Lung (tissue), 12 donors: ENCODE results near the gene HS3ST2. TPM values are rescaled to one million over a fixed set of nuclear protein-coding genes. Genes with fewer than 3 reads are reported as not detected.

Source experiments
- ATAC-seq: fragments of 200-7000 bp; cut with Tn5 transposase; one replicate; pipeline ENCODE4 v1.9.1; 2020; ENCODE audit warnings: moderate number of reproducible peaks; ENCODE audit not compliant: insufficient read depth, low FRiP score
- DNase-seq, 3 donors: peaks; one replicate each; pipeline ENCODE4 v3.0.0-alpha.2; 2013 to 2017
- H3K27ac ChIP-seq, 2 donors: one replicate each; pipeline ENCODE4 v1.5.1; 2013; ENCODE audit warnings: mild to moderate bottlenecking in 2 of 2, moderate library complexity in 2 of 2, control low read depth in 1 of 2, inconsistent platforms in 1 of 2, low read depth in 1 of 2, low read length in 1 of 2
- H3K27me3 ChIP-seq, 3 donors: one replicate each; pipeline ENCODE4 v1.5.1; 2013; ENCODE audit warnings: low read length in 2 of 3; ENCODE audit not compliant: control insufficient read depth in 3 of 3, insufficient read depth in 3 of 3
- H3K36me3 ChIP-seq, 4 donors: one replicate each; pipeline ENCODE4 v1.5.1; 2013; ENCODE audit warnings: low read length in 4 of 4, mild to moderate bottlenecking in 1 of 4, moderate library complexity in 1 of 4; ENCODE audit not compliant: control insufficient read depth in 4 of 4, insufficient read depth in 4 of 4
- H3K4me1 ChIP-seq, 5 donors: one replicate each; pipeline ENCODE4 v1.5.1; 2013; ENCODE audit warnings: low read length in 5 of 5, mild to moderate bottlenecking in 2 of 5, moderate library complexity in 1 of 5; ENCODE audit not compliant: control insufficient read depth in 5 of 5, insufficient read depth in 5 of 5
- H3K4me3 ChIP-seq: one replicate; pipeline ENCODE4 v1.5.1; 2013; ENCODE audit warnings: mild to moderate bottlenecking, control low read depth, moderate library complexity
- H3K9ac ChIP-seq, 2 donors: one replicate each; pipeline ENCODE4 v1.5.1; 2013; ENCODE audit warnings: low read length in 2 of 2, control low read depth in 1 of 2; ENCODE audit not compliant: insufficient read depth in 1 of 2
- H3K9me3 ChIP-seq, 4 donors: one replicate each; pipeline ENCODE4 v1.5.1; 2013; ENCODE audit warnings: low read length in 3 of 4, mild to moderate bottlenecking in 1 of 4, moderate library complexity in 1 of 4; ENCODE audit not compliant: control insufficient read depth in 4 of 4, insufficient read depth in 3 of 4
- WGBS, 2 donors: extraction: QIAGEN DNeasy Blood & Tissue Kit; methylation state at CpG; one replicate each; pipeline ENCODE4 v1.1.7; 2013; 5-methylcytosine and 5-hydroxymethylcytosine counted together
- polyA plus RNA-seq, 2 donors: library from polyadenylated mRNA; stranded (reverse); fragments of 200-250 nt; gene quantifications; one replicate each; pipeline ENCODE4 v1.2.1, GENCODE V29; 2013
- total RNA-seq, 2 donors: library from RNA; depleted of rRNA in 1 of 2; stranded (reverse); fragments of >200 nt in 1 of 2; gene quantifications; one replicate each; pipeline ENCODE4 v1.2.1, GENCODE V29; 2014 to 2021
- TF ChIP-seq, protein P1 (sequence below): IDR thresholded peaks from 2 replicates; pipeline ENCODE4 v1.5.1; 2012; ENCODE audit warnings: mild to moderate bottlenecking; ENCODE audit errors: control extremely low read depth, extremely low read depth
- donor health status: control.
- donor health status: control.
- donor health status: Bipolar disorder and iron deficiency.
- donor health status: healthy.
- donor health status: DM: yes; HTN: yes; CAD: no.

HS3ST2 gene
- total and polyA plus RNA-seq, 4 donors: 0.31 to 5.6 (median 1.3) TPM

DNA sequence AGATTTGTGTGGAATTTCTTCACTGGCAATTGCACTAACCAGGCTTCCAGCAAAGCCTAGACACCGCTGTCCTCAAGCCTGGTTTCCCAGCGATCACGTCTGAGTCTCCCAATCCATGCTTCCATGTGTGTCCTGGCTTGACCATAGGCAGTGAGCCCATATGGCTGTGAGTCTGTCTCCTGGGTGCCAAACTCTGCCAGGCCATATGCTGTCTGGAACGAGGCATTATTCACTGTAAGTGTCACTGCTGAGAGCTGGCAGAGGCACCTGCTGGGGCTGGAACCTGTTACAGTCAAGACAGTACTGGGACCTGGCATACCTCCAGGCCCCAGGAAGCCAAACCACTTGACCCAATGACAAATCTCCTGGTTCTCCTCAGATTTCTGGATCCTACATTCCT, 60.4 kb downstream of the HS3ST2 start:
- ATAC-seq: no peak
- TF ChIP-seq, protein P1, sequence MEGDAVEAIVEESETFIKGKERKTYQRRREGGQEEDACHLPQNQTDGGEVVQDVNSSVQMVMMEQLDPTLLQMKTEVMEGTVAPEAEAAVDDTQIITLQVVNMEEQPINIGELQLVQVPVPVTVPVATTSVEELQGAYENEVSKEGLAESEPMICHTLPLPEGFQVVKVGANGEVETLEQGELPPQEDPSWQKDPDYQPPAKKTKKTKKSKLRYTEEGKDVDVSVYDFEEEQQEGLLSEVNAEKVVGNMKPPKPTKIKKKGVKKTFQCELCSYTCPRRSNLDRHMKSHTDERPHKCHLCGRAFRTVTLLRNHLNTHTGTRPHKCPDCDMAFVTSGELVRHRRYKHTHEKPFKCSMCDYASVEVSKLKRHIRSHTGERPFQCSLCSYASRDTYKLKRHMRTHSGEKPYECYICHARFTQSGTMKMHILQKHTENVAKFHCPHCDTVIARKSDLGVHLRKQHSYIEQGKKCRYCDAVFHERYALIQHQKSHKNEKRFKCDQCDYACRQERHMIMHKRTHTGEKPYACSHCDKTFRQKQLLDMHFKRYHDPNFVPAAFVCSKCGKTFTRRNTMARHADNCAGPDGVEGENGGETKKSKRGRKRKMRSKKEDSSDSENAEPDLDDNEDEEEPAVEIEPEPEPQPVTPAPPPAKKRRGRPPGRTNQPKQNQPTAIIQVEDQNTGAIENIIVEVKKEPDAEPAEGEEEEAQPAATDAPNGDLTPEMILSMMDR: no peak
- no peak for DNase-seq
- Histone ChIP-seq H3K9ac (no peak overlapping the region), H3K27ac (no peak overlapping the region), H3K4me1 (no peaks in the 10 kb centered on the region), H3K9me3 (peaks cover 0 to 4% (median 0%) of the 10 kb centered on the region in 4 donors), H3K4me3 (no peak overlapping the region), H3K36me3 (no peaks in the 10 kb centered on the region), H3K27me3 (no peaks in the 10 kb centered on the region)
- WGBS, 2 donors: 83 to 93% methylated on average over 4 of the region's 4 CpGs

DNA sequence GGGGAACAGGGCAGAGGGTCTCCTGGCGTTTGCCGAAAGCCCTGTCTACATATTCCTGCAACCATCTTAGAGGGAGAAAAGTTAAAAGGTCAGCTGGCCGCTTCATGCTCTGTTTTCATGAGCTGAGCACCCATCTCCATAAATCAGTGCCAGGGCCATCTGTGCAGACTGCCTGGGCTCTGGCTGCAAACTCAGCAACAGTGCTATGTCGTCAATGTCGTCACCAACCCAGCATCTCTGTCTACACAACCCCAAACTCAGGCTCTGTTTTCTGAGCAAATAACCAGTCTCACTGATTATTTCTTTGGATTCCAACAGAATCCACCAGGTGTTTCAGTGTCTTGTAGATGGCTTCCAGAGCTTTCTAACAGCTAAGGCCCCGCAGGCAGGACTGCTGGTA, 65.0 kb downstream of the HS3ST2 start:
- no peaks in the 10 kb centered on the region for H3K27me3 ChIP-seq
- no peak for ATAC-seq
- no peak for DNase-seq
- H3K36me3 ChIP-seq: no peaks in the 10 kb centered on the region
- no peak overlapping the region for H3K27ac ChIP-seq
- H3K4me3 ChIP-seq: no peak overlapping the region
- TF ChIP-seq, protein P1: no peak
- WGBS, 2 donors: 78 to 81% methylated on average over 6 of the region's 6 CpGs
- H3K9ac ChIP-seq: no peak overlapping the region
- H3K9me3 ChIP-seq: peaks cover 0 to 5% (median 0%) of the 10 kb centered on the region in 4 donors
- no peaks in the 10 kb centered on the region for H3K4me1 ChIP-seq

DNA sequence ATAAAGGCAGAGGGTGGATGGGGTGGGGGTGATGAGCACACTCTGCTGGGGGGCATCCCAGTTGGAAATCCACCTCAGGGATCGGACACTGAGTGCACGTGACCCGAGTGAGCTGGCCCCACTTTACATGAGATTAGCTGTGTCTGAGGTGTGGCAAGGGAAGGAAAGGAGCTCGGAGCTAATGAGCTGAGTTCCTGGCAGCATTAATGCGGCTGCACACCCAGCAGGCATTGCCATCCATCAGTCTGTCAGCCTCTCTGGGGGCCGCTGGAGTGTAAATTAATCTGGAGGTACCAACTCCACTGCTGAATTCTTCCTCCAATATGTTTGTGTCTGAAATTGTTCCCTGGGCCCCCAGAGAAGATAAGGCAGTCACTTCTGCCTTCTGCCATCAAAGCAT, 65.5 kb downstream of the HS3ST2 start:
- WGBS, 2 donors: 54 to 60% methylated on average over 6 of the region's 6 CpGs
- peaks cover 0 to 5% (median 0%) of the 10 kb centered on the region in 4 donors for H3K9me3 ChIP-seq
- no peaks in the 10 kb centered on the region for H3K27me3 ChIP-seq
- H3K4me1 ChIP-seq: no peaks in the 10 kb centered on the region
- DNase-seq (no peak), ATAC-seq (no peak)
- TF ChIP-seq, protein P1: no peak
- no peaks in the 10 kb centered on the region for H3K36me3 ChIP-seq
- H3K4me3 ChIP-seq: no peak overlapping the region
- H3K9ac ChIP-seq: no peak overlapping the region
- H3K27ac ChIP-seq: no peak overlapping the region

DNA sequence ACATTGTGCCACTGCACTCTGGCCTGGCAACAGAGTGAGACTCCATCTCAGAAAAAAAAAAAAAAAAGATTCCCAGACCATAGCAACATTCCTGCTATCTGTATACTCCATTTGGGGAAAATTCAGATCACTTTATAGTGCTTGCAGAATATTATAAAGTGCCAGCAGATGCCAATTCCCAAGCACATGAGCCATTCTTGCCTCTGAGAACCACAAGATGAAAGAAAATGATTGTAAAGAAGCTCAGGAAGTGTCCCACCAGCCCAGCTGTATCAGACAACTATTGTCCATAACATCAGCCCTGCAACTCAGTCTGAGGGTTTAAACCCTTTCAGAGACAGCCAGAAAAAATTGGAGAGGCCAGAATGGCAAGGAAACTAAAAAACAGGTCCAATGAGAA, 69.0 kb downstream of the HS3ST2 start:
- TF ChIP-seq, protein P1: no peak
- Histone ChIP-seq H3K4me1 (no peaks in the 10 kb centered on the region), H3K27ac (no peak overlapping the region), H3K4me3 (no peak overlapping the region), H3K36me3 (no peaks in the 10 kb centered on the region), H3K9ac (no peak overlapping the region), H3K27me3 (no peaks in the 10 kb centered on the region), H3K9me3 (peaks cover 0 to 4% (median 0%) of the 10 kb centered on the region in 4 donors)
- ATAC-seq (no peak), DNase-seq (no peak)
